RKO (cell line): ENCODE measurements around the gene LHFPL2.
"Not testable (repeated sequence)": the region's sequence is repeated elsewhere in the genome, so short reads cannot be mapped to it uniquely, and the experiment has no call there.

ENCODE experiments used
- DNase-seq: peaks from one replicate; pipeline ENCODE4 v3.0.0-alpha.2; 2016; ENCODE audit warnings: low spot score

LHFPL2 gene

DNA sequence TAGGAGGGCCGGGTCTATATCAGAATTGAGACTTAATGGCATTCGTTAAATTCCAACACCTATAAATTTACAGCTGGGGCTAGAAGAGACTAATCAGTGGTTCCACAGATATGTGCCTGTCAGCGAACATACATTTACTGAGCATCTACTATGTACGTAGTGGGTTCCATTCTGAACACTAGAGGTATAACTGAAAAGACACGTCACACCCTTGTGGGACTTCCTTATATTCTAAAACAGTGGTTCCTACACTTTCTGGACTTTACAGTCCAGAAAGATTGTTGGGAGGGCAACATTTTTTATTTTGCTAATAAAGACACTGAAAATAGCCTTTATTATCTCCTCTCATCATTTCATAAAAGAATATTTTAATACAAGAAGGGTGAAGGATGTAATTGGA is 147.7 kb downstream of the LHFPL2 start:
- no peak for DNase-seq

DNA sequence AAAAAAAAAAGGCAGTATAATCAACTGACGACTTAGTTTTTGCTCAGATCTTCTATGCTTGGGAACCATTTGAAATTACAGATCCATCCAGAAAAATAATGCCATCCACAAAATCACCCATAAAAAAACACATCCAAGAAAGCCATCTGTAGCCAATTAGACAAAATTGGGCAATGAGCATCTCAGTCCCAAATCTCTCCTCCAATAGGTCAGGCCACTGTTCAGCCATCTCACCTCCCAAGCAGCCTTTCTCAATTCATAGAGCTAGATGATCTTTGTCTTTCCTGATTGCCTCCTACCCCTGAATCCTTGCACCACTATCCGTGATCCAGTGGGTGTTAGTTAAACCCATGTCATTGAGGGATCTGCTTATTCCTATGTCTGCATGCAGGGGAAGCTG is 148.5 kb downstream of the LHFPL2 start:
- DNase-seq = no peak

DNA sequence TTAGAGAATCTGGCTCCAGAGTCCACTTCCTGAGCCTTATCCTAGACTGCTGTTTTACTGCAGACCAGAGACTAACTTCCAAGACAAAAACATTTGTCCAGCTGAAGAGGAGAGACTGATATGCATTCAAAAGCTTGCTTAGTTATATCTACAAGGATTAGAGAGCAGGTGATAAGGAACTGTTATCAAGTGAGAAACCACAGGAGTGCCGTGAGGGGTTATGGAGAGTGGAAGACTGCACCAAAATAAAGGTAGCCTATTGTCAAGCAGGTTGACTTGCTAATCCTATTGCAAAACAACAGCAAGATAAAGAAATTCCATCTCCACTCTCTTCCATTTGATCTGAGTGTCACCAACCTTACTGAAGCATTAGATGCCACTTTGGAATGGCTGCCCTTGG is 149.1 kb downstream of the LHFPL2 start:
- DNase-seq = no peak

DNA sequence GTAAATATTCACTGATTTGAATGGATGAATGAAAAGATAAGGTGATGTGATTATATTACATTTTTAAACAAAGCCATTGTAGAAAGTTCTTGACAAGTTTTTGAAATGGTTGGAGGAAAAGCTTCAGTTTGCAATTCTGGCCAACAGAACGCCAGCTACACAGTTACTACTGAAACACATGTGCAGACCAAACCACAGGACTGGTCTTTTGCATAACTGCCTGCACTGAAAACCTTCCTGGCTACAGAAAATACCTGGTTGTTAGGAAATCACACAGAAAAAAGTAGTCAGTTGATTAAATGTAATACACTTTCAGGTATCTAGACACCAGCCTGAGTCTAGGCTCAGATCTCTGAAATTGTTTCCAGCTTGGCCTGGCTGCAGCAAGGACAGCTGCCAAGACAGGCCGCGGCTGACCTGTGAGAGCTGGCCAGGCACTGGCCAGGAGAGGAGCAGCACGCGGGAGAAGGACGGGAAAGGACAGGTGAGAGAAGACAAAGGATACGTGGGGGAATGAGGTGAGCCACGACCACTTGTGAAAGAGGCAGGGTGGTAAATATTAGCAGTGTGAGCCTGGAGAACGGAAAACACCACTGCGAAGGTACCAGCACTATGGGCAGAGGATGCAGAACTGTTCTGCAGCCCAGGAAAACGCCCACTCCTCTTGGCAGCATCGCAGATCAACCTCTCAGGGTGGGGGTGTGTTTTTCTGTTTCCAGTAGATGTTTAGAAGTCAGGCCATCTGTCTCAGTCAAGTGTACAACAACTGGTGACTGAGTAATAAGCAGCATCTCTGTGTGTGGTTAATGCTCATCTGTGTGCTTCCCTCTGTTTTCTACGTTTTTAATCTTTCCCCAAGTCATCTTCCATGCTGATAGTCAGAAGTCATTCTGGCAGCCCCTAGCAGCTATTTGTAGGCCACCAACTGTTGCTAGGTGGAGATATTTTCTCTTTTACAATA is 150.7 kb downstream of the LHFPL2 start:
- DNase-seq = no peak

DNA sequence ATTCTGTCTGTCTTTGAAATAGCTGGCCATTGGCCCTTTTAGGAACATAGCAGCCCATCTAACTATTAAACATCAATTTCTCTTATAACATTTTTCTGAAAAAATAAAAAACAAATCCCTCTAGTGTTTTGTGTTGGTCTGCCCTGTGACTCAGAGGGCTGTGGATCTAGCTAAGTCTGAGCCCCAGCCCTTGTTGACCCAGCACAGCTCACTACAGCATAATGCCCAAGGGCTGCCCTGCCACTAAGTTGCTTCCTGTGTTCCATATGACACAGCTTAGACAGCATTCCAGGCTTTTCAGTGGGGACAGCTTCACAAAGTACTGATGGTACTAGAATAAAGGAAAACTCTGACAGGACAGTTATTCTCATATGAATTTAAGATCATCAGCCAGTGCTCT is 152.2 kb downstream of the LHFPL2 start:
- no peak for DNase-seq

DNA sequence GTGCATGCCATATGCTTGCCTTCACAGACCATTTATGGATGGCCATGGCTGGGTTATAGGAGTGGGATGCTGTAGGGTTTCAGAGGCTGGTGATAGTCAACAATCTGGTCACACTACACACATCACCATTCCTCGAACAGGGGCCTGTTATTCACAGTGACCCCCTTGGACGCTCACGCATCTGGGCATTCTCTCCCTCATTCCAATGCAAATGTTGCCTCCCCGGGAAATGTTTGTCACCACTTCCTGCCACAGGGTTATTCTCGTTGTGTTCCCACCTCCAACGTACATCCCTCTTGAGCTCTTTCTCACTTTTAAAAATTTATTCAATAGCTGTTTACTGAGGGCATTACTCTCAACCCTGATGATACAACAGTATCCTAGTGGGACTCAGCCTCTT is 152.8 kb downstream of the LHFPL2 start:
- no peak for DNase-seq

DNA sequence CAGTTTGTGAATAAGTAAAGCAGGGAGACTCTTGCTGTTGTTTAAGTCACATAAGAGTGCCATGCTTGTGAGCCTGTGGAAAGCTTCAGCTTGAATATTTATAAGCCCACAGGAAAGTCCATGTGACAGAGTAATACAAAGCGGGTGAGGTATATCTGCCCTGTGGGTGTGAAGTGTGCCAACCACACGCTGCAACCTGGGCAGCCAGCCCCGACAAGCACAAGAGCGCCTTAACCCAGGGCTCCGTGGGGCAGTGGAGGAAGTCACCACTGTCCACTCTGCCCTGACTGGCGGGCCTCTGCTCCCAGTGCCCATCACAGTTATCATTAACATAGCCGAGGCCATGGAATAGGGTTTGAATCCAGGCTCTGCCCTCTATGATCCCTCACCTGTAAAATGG is 155.9 kb downstream of the LHFPL2 start:
- no peak for DNase-seq

DNA sequence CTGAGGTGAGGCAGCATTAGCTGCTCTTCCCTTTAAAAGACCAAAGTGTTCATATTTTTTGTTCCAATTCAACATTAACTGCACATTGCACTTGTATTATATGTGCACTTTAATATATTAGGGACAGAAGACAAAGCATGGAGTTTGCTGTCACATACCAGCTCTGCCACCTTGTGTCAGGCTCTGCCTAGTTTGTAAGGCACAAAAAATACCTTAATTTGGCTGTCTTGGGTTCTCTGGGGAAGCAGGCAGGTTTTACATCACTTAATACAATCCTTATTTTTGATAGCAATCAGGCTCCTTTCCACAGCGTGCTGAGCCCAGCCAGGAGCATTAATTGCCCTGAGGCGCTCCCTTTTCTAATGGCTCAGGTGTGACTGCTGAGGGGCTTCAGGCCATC is 156.3 kb downstream of the LHFPL2 start:
- DNase-seq = no peak

DNA sequence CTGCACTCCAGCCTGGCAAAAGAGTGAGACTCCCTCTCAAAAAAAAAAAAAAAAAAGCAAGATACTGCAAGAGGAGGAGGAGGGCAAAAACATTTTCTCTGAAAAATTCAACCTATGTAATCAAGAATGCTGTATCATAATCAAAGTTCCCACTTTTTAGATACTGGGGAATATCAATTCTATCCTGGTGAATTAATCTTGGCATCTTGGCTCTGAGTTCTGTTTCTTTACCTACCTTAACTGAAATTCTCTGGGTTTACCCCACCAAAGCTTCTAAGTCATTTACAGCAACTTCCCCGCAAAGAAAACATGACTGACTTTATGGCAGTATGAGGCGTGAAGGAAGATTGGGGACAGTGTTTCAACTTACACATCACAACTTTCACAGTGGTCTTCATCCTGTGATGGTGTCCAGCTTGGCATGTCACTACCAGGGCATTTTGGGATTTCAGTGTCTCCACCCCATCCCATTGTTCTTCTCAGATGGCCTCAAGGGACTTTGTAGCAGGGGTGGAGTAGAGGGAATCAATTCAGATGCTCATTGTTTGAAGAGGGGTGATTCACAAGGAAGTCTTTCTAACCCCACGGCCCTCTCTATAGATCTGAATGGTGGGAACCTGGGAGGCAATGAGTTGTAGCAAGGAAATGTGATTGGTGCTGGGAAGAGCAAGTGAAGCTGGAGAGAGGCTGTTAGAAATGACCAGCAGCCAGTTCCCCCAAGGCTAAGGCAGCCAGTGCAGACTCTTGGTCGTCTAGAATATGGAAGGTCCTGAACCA is 157.7 kb downstream of the LHFPL2 start:
- DNase-seq = no peak

DNA sequence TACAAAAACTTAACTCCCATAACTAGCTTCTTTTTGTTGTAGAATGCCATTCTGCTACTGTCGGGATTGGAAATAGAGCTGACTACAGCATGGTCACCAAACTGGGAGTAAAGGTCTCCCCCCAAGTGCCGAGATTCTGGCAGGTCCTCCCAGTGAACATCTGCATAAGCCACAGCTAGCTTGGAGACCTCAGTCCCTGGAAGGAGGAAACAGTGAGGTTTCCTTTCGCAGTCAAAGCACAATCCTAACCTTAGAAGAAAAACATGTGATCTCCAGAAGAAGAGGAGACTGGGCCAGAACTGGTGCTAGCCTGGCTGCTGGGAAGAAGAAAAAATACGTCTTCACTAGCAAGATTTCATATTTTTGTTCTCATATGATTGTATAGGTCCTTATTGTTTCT is 160.7 kb downstream of the LHFPL2 start:
- DNase-seq = no peak

DNA sequence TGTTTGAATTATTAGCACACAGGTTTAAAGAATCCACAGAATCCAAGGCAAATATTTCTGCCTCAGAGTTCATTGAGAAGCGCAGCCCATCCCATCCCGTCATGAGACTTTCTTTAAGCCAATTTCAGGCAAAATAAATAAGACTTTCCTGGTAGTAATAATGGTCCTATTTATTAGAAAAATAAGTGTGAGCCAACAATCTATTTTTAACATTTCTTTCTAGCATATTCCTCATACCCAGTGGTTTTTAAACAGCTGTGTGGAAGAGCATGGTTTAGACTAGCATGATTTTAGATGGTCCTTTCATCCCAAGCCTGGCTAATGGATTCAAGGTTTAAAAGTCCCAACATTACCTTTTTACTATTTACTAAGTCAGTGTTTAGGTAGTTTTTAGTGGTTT is 162.4 kb downstream of the LHFPL2 start:
- no peak for DNase-seq

DNA sequence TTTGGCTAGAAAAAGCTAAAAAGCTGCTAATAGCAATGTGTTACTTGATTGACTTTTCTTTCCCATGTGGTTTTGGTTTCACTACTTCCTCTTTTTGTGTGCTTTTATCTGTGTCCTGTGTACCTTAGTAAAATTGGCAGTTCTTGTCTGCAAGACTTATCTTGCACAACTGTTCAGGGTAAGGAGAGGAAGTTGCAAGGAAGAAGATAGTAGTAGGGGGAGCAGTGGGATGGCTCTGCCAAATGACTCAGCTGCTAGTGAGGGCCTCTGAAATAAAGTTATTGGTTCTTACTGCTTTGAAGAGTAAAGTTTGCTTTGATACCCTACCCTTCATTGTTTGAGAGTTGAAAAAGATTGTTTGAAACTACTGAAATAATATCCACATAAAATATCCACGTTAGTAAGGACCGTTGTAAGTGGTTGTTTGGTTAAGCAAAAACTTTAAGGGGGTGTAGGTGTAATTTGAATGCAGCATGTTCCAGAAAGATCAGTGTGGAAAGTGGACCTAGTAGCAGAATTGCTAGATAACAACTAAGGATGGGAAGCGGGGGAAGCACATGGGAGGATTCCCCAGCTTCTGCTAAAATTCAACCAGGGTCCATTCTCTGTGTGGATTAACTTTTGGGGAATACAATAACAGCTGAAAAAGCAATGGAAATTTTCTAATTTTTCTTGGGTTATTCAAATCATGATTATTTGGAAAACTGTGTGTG is 164.6 kb downstream of the LHFPL2 start:
- no peak for DNase-seq

DNA sequence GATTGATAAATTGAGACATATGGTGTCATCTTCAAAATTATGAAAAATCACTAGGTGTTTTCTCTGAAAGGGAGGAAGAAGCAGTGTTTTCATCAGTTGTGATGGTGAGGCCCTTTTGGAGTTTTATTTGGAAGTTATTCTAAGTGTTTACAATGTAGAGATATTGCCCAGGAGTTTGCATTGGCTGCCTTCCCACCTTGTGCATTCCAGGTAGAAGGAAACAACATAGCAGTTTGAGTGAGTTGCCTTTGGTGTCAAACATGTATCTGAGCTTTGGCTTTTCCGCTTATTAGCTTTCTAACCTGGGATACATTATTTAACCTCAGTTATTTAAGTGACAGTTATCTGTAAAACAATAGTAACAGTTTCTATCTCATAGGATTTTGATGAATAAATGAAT is 165.6 kb downstream of the LHFPL2 start:
- DNase-seq = no peak

DNA sequence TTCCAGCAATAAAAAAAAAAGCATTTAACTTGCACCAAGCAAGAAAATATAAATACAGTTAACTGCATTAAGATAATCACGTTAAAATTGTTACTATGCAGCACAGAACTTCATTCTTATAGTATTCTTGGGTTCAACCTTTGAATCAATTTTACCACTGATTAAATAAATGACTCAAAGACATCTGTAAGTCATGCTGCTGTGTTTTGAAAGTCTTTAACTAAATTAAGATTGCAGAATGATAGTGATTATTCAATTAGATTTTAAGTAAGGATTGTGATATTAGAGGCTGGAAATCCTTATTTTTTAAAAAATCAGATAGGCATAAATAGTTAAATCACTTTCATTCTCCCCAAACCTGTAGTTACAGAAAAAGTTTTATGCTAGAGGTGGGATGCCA is 171.8 kb downstream of the LHFPL2 start:
- DNase-seq = no peak

DNA sequence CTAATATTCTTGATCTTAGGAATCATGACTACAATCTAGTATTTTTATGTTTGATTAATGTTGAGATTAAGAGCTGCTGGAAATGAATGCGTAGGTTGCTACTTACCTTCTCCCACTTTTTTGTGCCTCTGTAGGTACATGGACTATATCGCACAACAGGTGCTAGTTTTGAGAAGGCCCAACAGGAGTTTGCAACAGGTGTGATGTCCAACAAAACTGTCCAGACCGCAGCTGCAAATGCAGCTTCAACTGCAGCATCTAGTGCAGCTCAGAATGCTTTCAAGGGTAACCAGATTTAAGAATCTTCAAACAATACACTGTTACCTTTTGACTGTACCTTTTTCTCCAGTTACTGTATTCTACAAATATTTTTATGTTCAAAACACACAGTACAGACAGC is 173.2 kb downstream of the LHFPL2 start:
- no peak for DNase-seq

DNA sequence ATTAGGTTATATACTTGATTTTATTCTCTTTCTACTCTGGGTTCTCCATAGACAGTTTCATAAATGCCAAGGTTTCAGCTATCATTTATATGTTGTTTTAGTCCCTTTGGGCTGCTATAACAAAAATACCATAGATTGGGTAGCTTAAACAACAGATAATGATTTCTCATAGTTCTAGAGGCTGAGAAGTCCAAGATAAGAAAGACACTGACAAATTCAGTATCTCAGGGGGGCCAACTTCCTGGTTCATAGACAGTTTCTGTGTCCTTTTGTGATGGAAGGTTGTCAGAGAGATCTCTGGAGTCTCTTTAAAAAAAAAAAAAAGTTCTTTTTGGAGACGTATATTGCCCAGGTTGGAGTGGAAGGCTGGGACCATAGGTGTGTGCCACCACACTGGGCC is 174.8 kb downstream of the LHFPL2 start:
- no peak for DNase-seq

DNA sequence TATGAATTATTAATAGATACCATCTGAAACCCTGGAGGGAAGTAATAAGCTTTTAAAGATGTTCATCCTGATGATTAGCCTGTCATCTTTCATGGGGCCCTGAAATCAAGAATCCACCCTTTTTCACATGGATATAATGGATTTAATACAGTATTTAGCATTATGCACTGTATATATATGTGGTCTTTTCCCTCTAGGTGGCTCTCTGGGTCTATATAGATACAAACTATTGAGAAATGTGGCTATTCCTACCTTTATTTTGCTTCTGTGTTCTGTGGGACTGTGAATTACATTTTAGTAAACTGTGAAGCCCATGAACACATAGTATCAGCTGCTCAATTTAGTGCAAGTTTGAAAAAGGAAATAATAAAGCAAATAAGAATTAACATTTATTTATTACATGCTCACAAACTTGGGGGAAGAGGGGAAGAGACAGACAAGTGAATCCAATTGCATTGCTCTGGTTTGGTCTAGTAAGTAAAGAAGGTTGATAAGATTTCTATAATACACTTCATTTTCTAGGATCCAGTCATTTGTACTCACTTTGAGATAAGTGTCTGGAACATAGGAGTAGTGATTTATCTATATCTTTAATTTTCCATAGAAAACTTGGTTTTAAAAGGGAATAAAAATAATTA is 176.0 kb downstream of the LHFPL2 start:
- peak; percentile 6 for DNase-seq

DNA sequence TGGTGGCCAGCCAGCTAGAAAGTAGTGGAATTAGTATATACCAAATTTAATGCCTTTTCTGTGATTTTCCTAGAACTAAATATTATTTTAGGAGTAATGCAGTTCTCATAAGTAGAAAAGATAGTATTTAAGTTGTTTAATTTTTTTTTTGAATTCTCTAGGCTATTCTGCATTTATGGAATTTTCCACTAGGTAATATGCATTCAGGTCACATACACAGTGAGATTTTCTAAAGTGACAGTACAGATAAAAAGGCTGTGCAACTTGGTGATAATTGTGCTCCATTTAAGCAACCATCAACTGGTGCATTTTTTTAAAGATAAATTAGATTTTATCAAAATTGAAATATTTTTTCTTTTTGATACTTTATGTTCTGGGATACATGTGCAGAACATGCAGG is 176.7 kb downstream of the LHFPL2 start:
- DNase-seq = no peak

DNA sequence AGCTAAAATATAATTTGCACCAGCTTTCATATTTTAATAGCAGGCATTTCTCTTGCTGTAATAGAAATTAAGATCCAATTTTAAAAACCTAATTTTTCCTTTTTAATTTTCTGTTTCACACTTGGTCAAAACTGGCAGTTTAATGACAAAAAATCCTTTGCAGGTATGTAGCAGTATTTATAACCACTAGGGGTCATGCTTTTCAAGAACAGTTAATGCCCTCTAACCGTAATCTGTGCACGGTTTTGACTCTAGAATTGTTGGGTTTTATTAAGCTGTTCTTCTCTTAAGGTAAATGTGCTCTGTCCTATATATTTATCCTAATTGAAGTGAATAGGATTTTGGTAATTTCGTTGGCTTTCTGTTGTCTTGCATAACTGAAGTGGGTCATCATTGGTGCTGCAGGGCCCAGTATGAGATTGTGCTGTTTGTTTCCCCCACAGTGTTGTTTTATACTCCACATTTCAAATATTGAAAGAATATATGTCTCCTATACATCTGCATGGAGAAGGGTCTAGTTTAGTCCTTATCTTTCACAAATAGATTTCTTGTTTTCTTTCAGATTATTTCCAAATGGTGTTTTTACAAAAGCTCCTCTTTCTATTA is 180.7 kb downstream of the LHFPL2 start:
- DNase-seq = peak; percentile 52

DNA sequence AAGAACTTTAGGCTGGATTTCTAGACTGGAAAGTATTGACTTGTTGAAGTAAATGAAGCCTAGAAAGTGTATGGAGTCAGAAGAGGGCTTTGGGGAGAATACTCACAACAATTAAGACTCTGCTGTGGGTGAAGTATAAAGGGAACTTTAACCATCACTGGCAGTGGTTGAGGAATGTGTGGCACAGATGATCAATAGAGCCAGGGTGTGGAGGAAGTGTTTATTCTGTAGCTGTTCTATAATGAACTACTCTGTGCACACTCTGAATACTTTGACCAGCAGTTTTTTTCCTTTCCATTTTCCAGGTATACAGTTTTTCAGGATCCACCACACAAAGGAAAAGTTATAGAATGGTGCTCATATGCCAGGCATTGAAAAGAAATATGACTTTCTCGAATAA is 181.4 kb downstream of the LHFPL2 start:
- DNase-seq = no peak

DNA sequence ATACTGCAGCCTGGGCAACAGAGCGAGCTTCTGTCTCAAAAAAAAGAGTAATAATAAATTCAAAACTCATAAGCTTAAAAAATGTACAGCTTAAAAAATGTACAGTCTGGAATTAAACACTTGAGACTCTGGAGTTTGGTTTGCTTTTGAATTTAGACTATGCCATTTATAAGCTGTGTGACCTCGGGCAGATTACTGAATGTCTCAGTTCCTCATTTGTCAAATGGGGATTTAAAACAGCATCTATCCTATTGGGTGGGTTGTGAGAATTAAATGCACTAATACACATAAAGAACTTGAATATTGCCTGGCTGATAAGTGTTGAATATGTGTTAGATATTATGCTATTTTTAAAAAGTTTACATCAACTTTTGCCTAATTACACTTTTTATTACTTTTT is 189.7 kb downstream of the LHFPL2 start:
- DNase-seq = no peak

DNA sequence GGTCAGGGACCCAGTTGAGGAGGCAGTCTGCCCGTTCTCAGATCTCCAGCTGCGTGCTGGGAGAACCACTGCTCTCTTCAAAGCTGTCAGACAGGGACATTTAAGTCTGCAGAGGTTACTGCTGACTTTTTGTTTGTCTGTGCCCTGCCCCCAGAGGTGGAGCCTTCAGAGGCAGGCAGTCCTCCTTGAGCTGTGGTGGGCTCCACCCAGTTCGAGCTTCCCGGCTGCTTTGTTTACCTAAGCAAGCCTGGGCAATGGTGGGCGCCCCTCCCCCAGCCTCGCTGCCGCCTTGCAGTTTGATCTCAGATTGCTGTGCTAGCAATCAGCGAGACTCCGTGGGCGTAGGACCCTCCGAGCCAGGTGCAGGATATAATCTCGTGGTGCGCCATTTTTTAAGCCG is 191.1 kb downstream of the LHFPL2 start:
- not testable (repeated sequence) for DNase-seq
